GM18873 (cell line): ENCODE measurements around the gene DIO1.

Source experiments
- ATAC-seq: cut with Tn5 transposase; IDR thresholded peaks from one replicate; pipeline ENCODE4 v1.9.1; 2021; ENCODE audit warnings: mild to moderate bottlenecking, moderate library complexity, moderate number of reproducible peaks; ENCODE audit not compliant: unreplicated experiment, low FRiP score

Gene DIO1

DNA sequence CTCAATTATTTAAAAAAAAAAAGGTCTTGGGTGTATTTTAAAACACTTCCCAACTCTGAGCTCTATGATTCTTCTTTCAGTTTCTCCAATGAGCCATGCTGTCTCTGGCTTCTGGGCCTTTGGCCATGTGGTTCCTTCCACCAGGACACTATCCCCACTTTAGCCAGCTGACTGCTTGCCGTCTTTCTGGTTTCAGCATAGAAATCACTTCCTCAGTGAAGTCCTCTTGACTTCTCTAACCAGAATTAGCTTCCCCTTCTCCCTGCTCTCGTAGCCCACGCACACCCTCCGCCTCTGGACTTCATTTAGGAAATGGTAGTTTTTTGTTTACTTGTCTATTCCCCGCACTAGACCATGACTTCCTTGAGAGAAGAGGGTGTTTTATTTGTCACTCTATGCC is 1.1 kb upstream of the DIO1 start:
- no peak for ATAC-seq

- ATAC-seq: no peak
Measured at GRCh38 chr1:53894644-53895043, 657 bp downstream of the DIO1 start.

DNA sequence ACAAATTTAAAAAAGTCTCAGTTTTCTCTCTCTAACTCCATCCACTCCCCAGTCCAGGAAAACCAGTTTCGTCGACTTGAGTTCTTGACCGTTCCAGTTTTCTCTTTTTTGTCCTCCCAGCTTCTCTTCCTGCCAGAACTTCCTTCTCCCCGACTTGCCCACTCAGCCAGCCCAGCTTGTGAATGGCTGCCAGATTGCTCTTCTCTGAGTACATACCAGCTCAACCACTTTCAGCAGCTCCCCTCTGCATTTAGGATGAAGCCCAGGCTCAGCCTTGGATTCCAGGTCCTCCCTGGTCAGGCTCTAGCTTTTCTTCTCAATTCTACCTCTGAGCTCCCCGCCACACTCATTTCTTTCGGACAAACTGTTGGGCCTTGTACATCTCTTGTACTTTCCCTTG is 1.4 kb downstream of the DIO1 start:
- ATAC-seq: no peak

DNA sequence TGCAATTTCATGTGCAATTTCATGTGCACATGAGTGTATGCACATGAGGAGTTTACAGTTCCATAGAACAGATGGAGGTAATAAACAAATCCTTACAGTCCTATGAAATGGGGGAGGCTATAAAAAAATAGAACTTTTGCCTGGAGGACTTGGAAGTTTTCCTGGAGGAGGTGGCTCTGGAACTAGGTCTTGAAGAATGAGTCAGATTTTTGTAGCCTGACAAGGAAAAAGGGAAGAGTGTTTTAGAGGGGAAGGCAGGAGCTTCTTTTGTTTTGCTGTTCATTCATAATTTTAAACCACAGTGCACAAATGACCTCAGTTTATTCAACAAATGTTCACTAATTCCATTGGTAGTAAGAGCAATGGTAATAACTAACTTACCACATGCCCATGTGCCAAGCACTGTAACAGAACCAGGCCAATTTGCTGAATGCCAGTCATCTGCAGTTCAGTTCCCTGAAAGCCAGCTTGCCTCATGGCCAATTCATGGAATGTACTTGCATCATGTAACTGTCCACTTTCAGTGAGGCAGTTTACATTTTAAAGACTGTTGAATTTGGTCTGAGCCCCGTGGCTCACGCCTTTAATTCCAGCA is 2.7 kb downstream of the DIO1 start:
- no peak for ATAC-seq

DNA sequence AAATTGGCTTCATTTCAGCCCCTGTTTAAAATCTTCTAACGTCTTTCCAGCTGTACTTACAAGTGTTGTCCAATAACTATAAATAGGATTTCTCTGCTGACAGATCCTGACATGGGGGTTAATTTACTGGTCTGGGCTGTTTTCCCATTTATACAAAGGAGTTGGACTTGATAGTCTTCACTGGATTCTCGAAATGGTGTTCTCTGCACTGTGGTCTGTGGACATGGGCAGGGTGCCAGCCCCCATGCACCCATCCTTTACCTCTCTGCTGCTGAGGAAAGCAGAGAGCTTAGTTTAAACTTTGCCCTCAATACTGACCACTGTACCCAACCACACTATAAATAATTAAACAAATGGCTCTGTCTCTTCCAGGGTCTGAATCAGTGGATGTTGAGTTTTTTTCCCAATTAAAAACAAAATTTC is 5.2 kb downstream of the DIO1 start:
- no peak for ATAC-seq

DNA sequence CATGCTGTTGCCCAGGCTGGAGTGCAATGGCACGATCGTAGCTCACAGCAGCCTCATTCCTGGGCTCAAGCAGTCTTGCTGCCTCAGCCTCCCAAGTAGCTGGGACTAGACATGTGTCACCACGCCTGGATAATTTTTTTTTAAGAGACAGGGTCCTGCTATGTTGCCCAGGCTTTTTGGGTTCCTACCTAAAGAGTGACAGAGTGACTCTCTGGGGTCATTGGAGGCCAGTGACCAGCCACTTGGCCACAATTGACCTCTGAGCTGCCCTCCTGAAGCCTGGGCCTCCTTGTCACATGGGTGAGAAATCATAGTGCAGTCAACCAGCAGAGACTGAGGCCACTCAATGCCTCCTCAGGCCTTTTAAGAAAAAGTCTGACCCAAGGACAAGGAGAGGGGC is 5.7 kb downstream of the DIO1 start:
- no peak for ATAC-seq

- ATAC-seq: no peak
Measured at GRCh38 chr1:53902235-53903138, 8.5 kb downstream of the DIO1 start.

- ATAC-seq: no peak
Measured at GRCh38 chr1:53905509-53905908, 11.5 kb downstream of the DIO1 start.

- ATAC-seq: no peak
Measured at GRCh38 chr1:53906121-53906520, 12.1 kb downstream of the DIO1 start.

GRCh38 chr1:53909946-53910345 is 16.0 kb downstream of the DIO1 start:
- ATAC-seq: no peak

GRCh38 chr1:53911442-53911841 is 17.5 kb downstream of the DIO1 start:
- ATAC-seq: no peak

GRCh38 chr1:53913352-53914033 is 19.5 kb downstream of the DIO1 start:
- no peak for ATAC-seq

GRCh38 chr1:53918343-53918742 is 24.4 kb downstream of the DIO1 start:
- ATAC-seq: no peak

DNA sequence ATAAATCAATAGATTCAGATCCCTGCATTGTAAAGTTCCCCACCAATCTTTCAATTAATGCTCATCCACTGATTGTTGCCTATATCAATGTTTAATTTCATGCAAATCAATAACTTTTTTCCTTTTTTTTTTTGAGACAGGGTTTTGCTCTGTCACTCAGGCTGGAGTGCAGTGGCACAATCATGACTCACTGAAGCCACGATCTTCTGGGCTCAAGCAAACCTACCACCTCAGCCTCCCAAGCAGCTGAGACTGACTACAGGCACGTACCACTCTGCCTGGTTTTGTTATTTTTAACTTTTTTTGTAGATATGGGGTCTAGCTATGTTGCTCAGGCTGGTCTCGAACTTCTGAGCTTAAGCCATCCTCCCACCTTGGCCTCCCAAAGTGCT is 25.7 kb downstream of the DIO1 start:
- ATAC-seq: no peak

- no peak for ATAC-seq
Measured at GRCh38 chr1:53927376-53927881, 33.4 kb downstream of the DIO1 start.

DNA sequence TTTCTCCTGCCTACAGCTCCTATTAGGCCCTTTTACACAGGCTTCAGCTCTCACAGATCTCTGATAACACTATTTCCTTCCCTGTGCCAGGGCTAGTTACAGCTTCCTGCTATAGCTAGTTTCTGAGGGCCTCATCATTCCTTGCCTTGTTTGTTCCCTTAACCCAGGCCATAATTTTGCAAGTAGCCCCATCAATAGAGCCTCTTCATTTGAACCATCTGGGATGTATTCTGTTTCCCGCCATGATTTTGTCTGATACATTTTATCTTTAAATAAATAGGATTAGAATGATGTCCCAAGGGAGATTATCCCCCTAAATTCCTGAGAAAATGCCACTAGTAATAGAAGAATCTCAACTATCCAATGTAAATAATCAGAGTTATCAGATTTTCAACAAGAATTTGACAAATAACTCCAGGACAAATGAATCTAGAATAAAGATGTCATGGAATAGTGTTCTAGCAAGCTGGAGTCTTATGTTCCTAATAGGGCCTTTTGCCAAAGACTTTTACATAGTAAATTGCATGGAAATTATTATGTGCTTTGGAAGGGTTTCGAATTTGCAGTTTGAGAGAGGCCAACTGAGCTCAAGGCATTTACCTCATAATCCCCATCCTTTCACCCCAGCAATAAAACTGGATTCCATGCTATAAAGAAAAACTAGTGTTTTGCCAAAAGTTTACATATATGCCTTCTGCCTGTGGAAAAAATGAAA is 35.4 kb downstream of the DIO1 start:
- no peak for ATAC-seq

DNA sequence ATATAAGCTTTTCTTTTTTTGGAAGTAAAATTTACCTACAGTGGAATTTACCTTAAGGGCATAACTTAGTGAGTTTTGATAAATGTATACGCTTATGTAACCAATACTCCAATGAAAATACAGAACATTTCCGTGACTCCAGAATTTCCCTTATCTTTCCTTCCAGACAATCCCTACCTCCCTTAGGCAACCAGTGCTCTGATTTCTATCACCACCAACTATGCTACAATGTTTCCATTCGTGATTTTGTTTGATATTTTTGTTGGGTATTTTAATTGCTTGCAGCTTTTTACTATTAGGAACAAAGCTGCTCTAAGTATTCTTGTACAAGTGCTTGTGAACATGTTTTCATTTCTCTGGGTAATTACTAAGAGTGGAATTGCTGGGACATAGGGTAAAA is 36.9 kb downstream of the DIO1 start:
- no peak for ATAC-seq

- ATAC-seq: no peak
Measured at GRCh38 chr1:53931523-53931922, 37.5 kb downstream of the DIO1 start.

DNA sequence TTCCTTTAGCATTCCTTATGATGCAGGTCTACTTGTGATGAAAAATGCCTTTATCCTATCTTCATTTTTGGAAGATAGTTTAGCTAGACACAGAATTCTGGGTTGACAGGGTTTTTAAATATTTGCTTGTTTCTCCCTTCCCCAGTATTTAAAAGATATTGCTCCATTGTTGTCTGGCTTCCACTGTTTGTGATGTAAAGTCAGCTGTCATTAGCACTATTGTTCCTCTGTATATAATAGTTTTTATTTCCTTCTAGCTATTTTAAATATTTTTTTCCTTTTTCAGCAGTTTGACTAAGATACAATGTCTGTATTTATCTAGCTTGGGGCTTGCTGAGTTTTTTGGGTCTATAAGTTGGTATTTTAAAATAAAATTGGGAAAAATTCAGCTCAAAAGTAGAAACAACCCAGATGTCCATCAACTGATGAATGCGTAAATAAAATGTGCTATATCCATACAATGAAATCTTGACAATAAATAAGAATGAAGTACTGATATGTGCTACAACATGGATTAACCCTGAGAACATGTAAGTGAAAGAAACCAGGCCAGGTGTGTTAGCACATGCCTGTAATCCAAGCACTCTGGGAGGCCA is 40.3 kb downstream of the DIO1 start:
- no peak for ATAC-seq

GRCh38 chr1:53936430-53936829 is 42.4 kb downstream of the DIO1 start:
- no peak for ATAC-seq
